ENCODE data around the gene NDUFS5.
"Not testable (repeated sequence)": the region's sequence is repeated elsewhere in the genome, so short reads cannot be mapped to it uniquely, and the experiment has no call there.

The NDUFS5 gene

DNA sequence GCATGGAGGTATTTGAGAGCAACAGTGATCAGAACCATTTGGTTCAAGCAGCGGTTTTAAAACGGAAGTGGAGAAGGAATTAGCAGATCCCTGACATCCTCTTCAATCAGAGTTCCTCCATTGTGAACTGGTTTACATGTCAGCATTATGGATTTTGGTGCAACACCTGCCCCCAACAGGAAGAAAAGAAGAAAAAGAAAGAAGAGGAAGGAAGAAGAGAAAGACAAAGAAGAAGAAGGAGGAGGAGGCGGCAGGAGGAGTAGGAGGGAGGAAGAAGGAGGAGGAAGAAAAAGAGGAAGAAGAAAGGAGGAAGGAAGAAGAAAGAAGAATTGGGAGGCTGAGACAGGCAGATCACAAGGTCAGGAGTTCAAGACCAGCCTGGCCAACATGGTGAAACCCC lies 17.4 kb downstream of the NDUFS5 start:
- Mint-ChIP-seq H3K36me3 (ENCODE audit: low read depth) (peaks cover 13% of the 10 kb centered on the region), H3K27ac (no peak overlapping the region), H3K4me3 (no peak overlapping the region), H3K9me3 (no peaks in the 10 kb centered on the region), H3K4me1 (ENCODE audit: low read depth) (peaks cover 4% of the 10 kb centered on the region), H3K27me3 (no peaks in the 10 kb centered on the region)

DNA sequence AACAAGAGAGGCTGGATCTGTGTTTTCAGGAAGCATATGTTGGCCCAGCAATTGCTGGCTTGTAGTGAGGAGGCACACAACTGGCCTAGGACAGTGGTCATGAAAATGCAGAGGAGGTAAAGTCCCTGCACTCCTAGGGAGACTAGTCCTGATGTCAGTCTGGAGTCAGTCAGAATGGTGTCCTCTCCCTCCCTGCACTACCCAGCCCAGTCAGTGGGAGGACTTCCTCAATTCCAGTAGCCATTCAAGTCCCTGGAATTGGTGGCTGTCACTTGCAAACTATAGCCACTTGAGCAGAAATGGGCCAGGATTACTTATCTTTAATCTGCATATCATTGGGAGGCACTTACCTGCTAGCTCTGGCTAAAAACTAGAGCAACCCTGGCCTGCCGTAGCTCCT lies 18.6 kb downstream of the NDUFS5 start:
- Mint-ChIP-seq H3K4me1 (ENCODE audit: low read depth) (no peaks in the 10 kb centered on the region), H3K36me3 (ENCODE audit: low read depth) (peaks cover 17% of the 10 kb centered on the region), H3K27ac (peak overlapping the region; percentile 29), H3K9me3 (no peaks in the 10 kb centered on the region), H3K27me3 (no peaks in the 10 kb centered on the region), H3K4me3 (no peak overlapping the region)

DNA sequence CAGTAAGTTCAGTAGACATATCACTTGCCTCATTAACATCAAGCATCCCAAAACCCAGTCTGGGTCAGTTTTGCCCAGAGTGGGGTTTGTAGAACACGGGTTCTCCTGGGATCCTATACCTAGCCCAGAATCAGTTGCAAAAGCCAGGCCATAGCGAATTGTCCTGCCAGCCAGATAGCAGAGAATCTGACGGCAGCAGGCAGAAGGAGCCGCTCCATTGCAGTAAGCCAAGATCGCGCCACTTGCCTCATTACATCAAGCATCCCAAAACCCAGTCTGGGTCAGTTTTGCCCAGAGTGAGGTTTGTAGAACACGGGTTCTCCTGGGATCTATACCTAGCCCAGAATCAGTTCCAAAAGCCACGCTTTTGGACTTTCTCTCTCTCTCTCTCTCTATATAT lies 19.1 kb downstream of the NDUFS5 start:
- Mint-ChIP-seq H3K36me3 (ENCODE audit: low read depth) (peaks cover 17% of the 10 kb centered on the region), H3K4me1 (ENCODE audit: low read depth) (no peaks in the 10 kb centered on the region), H3K4me3 (no peak overlapping the region)

DNA sequence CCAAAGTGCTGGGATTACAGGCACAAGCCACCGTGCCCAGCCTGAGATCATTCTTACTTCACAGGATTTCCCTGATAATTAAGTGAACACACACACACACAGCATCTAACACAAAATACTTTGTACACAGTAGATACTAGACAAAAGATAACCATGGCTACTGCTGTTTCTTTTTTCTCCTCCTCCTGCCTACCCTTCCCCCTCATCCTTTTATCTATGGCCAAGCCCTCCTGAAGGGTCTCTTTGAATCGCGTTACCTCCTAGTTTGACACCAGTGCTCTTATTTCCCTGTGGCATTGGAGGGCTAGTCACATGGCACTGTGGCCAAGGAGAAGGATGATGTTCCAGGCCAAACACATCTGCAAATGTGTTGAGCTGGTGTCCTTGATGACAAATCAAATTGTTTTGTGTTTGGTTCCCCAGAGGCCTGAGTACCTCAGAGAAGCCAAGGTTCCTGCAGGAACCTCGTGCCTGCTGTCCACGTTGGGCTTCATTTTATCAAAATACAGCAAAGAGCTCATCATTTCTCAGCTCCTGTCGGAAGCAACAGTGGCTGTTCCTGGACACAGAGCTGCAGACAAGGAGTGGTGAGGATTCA lies 20.6 kb downstream of the NDUFS5 start:
- Mint-ChIP-seq H3K36me3 (ENCODE audit: low read depth) (peaks cover 17% of the 10 kb centered on the region), H3K27ac (no peak overlapping the region), H3K4me3 (no peak overlapping the region), H3K9me3 (no peaks in the 10 kb centered on the region), H3K27me3 (no peaks in the 10 kb centered on the region), H3K4me1 (ENCODE audit: low read depth) (peaks cover 5% of the 10 kb centered on the region)

More for the DNA sequence above, 19.1 kb downstream of the NDUFS5 start:
- Mint-ChIP-seq H3K9me3 (no peaks in the 10 kb centered on the region), H3K27me3 (no peaks in the 10 kb centered on the region), H3K27ac (no peak overlapping the region)

DNA sequence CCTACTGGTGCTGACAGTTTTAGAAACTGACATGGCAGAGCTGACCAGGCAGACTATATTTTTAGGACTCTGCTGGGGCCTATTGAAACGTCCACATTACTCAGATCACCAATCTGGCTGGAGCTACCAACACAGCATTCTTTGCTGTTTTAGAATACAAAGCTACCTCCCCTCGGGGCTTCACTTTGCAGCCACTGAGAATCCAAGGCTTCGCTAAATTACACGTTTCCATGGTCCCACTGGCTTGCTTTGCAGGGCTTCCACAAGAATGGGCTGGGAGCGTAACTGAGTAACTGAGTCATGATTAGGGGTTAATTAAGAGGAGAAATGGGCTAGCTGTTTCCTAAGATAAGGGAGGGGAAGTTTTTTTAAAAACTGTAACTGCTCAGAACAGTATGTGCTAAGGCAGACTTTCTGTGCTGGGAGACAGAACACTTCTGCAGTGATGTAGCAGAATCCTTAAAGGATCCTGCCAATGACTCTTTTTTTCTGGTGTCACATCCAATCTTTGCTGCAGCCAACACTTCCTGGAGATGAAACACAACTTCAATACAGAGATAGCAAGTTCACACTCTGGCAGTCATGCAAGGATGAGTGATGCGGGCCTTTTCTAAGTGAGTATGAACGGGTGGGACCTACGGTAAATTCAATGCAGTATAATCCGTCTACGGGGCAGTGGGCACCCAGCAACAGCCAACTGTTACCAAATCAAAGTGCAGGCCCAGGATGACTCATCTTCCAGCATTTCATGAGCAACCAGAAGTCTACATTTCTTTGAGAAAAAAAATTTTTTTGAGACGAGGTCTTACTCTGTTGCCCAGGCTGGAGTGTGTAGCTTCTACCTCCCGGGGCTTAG lies 21.5 kb downstream of the NDUFS5 start:
- peaks cover 5% of the 10 kb centered on the region for H3K4me1 Mint-ChIP-seq (ENCODE audit: low read depth)
- peaks cover 15% of the 10 kb centered on the region for H3K36me3 Mint-ChIP-seq (ENCODE audit: low read depth)
- H3K27me3 Mint-ChIP-seq = no peaks in the 10 kb centered on the region
- H3K4me3 Mint-ChIP-seq = no peak overlapping the region
- H3K27ac Mint-ChIP-seq = peak overlapping the region; percentile 72
- H3K9me3 Mint-ChIP-seq = no peaks in the 10 kb centered on the region

DNA sequence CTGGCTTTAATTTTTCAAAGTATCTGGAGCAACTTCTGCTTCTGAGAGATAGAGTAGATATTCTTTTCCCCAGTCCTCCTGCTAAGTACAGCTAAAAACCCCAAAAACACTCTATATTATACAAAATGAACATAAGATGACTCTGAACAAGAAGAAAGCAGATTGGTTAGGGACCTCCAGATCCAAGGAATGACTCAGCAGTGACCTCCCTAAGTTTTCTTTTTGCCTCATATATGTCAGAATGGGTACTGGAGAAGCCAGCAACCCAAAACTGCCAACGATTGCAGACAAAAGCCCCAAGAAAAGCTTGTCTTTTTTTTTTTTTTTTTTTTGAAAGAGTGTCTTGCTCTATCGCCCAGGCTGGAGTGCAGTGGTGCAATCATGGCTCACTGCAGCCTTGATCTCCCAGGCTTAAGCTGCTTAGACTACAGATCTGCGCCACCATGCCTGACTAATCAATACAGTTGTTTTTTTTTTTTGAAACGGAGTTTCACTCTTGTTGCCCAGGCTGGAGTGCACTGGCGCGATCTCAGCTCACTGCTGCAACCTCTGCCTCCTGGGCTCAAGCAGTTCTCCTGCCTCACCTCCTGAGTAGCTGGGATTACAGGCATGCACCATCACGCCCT lies 22.7 kb downstream of the NDUFS5 start:
- Mint-ChIP-seq H3K4me1 (ENCODE audit: low read depth) (peaks cover 5% of the 10 kb centered on the region), H3K9me3 (no peaks in the 10 kb centered on the region), H3K27me3 (no peaks in the 10 kb centered on the region), H3K4me3 (no peak overlapping the region), H3K27ac (no peak overlapping the region), H3K36me3 (ENCODE audit: low read depth) (peaks cover 6% of the 10 kb centered on the region)

DNA sequence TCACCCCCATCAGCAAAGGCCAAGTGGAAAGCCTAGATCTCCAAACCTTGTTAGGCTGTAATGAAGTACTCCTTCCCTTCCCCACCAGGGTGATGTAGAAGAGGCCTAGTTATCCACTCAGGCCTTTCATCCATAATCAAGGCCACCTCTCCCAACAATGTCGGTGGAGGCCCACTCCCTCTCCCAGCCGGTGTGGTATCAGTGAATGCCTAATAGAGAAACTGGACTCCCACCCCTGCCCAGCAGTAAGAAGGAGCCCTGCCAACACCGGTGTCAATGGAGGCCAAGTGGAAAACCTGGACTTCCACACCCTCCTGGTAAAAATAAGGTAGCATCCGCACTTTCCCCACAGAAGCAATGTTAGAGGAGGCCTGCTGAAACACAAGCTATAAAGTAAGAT lies 23.9 kb downstream of the NDUFS5 start:
- Mint-ChIP-seq H3K4me1 (ENCODE audit: low read depth) (peaks cover 5% of the 10 kb centered on the region), H3K27ac (no peak overlapping the region), H3K36me3 (ENCODE audit: low read depth) (peaks cover 4% of the 10 kb centered on the region), H3K4me3 (no peak overlapping the region), H3K27me3 (no peaks in the 10 kb centered on the region), H3K9me3 (no peaks in the 10 kb centered on the region)

DNA sequence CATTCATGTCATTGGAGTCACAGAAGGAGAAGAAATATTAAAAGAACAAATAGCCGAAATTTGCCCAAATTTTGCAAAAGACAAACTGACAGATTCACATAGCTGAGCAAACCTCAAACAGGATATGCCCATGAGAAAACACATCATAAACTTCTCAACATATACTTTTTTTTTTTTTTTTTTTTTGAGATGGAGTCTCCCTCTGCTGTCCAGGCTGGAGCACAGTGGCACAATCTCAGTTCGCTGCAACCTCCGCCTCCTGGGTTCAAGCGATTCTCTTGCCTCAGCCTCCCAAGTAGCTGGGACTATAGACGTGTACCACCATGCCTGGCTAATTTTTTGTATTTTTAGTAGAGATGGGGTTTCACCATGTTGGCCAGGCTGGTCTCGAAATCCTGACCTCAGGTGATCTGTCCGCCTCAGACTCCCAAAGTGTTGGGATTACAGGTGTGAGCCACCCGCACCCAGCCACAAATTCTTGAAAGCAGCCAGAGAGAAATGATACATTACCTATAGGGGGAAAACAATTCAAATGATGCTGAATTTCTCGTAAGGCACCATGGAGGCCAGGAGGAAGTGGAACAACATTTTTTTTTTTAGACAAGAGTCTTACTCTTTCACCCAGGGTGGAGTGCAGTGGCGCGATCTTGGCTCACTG lies 25.2 kb downstream of the NDUFS5 start:
- H3K36me3 Mint-ChIP-seq (ENCODE audit: low read depth); H3K9me3 Mint-ChIP-seq; H3K4me1 Mint-ChIP-seq (ENCODE audit: low read depth); H3K27ac Mint-ChIP-seq; H3K27me3 Mint-ChIP-seq; H3K4me3 Mint-ChIP-seq: not testable (repeated sequence)

DNA sequence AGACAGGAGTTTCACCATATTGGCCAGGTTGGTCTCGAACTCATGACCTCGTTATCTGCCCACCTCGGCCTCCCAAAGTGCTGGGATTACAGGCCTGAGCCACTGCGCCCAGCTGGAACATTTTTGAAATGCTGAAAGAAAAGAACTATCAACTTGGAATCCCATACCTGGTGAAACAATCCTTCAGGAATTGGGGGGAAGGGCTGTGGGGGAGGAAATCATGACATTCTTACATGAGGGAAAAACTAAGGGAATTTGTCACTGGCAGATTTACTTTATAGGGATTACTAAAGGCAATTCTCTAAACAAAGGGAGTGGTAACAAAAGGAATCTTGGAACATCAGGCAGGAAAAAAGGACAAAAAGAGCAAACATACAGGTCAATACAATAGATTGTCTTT lies 25.8 kb downstream of the NDUFS5 start:
- H3K4me1 Mint-ChIP-seq (ENCODE audit: low read depth) = peaks cover 5% of the 10 kb centered on the region
- peaks cover 7% of the 10 kb centered on the region for H3K36me3 Mint-ChIP-seq (ENCODE audit: low read depth)
- H3K27ac Mint-ChIP-seq = no peak overlapping the region
- H3K9me3 Mint-ChIP-seq = no peaks in the 10 kb centered on the region
- no peak overlapping the region for H3K4me3 Mint-ChIP-seq
- no peaks in the 10 kb centered on the region for H3K27me3 Mint-ChIP-seq

DNA sequence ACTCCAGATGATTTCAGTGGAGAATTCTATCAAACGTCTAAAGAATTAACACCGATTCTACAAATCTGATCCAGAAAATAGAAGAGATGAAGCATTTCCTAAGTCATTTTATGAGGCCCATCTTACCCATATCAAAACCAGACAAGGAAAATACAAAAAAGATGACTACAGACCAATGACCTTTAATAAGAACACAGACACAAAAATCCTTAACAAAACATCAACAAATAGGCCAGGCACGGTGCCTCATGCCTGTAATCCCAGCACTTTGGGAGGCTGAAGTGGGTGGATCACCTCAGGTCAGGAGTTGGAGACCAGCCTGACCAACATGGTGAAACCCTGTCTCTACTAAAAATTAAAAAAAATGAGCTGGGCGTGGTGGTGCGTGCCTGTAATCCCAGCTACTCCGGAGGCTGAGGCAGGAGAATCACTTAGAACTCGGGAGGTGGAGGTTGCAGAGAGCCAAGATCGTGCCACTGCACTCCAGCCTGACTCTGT lies 29.1 kb downstream of the NDUFS5 start:
- not testable (repeated sequence) for H3K36me3 Mint-ChIP-seq (ENCODE audit: low read depth); H3K27ac Mint-ChIP-seq; H3K9me3 Mint-ChIP-seq; H3K27me3 Mint-ChIP-seq; H3K4me1 Mint-ChIP-seq (ENCODE audit: low read depth); H3K4me3 Mint-ChIP-seq

DNA sequence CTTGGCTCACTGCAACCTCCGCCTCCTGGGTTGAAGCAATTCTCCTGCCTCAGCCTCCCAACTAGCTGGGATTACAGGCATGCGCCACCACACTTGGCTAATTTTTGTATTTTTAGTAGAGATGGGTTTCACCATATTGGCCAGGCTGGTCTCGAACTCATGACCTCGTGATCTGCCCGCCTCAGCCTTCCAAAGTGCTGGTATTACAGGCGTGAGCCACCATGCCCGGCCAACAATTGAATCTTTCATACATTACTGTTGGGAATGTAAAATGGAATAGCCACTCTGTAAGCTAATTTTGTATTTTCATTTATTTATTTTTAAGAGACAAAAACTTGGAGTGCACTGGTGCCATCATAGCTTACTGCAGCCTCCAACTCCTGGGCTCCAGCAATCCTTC lies 35.4 kb downstream of the NDUFS5 start:
- not testable (repeated sequence) for H3K36me3 Mint-ChIP-seq (ENCODE audit: low read depth); H3K4me3 Mint-ChIP-seq; H3K9me3 Mint-ChIP-seq; H3K4me1 Mint-ChIP-seq (ENCODE audit: low read depth); H3K27me3 Mint-ChIP-seq; H3K27ac Mint-ChIP-seq

DNA sequence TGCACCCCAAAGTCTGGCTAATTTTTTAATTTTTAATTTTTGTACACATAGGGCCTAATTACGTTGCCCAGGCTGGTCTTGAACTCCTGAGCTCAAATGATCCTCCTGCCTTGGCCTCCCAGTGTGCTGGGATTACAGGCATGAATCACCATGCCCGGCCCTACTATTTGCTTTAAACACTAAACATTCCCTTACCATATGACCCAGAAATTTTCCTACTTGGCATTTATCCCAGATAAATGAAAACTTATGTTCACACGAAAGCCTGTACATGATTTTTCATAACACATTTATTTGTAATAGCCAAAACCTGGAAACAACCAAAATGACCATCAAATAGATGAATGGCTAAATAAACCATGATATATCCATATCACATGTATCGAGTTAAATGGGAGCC lies 35.8 kb downstream of the NDUFS5 start:
- Mint-ChIP-seq H3K27me3 (no peaks in the 10 kb centered on the region), H3K4me3 (no peak overlapping the region), H3K9me3 (no peaks in the 10 kb centered on the region), H3K27ac (no peak overlapping the region), H3K36me3 (ENCODE audit: low read depth) (no peaks in the 10 kb centered on the region), H3K4me1 (ENCODE audit: low read depth) (no peaks in the 10 kb centered on the region)

DNA sequence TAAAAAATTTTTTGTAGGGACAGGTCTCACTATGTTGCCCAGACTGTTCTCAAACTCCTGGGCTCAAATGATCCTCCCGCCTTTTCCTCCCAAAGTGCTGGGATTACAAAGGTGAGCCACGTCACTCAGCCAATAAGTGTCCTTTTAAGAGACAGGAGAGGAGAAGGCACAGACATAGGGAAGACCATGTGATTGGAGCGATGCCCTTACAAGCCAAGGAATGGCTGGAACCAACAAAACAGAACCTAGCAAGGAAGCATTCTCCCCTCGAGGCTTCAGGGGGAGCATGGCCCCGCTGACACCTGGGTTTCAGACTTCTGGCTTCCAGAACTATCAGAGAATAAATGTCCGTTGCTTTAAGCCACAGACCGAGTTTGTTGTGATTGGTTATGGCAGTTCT lies 37.0 kb downstream of the NDUFS5 start:
- Mint-ChIP-seq H3K27me3 (no peaks in the 10 kb centered on the region), H3K27ac (no peak overlapping the region), H3K36me3 (ENCODE audit: low read depth) (no peaks in the 10 kb centered on the region)

DNA sequence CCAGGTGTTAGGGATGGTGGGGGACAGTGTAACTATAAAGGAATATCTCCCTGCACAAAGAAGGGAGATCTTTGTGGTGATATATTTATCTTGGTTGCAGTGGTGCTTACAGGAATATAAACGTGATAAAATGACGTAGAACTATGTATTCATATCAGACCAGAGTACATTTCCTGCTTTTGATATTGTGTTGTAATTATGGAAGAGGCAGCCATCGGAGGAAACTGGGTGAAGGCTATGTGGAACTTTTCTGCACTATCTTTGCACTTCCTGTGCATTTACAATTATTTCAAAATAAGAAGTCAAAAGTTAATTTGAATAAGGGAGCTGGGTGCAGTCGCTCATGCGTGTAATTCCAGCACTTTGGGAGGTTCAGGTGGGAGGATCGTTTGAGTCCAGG lies 37.6 kb downstream of the NDUFS5 start:
- no peak overlapping the region for H3K4me3 Mint-ChIP-seq
- H3K4me1 Mint-ChIP-seq (ENCODE audit: low read depth) = no peaks in the 10 kb centered on the region
- no peak overlapping the region for H3K27ac Mint-ChIP-seq
- no peaks in the 10 kb centered on the region for H3K9me3 Mint-ChIP-seq
- no peaks in the 10 kb centered on the region for H3K36me3 Mint-ChIP-seq (ENCODE audit: low read depth)
- H3K27me3 Mint-ChIP-seq = no peaks in the 10 kb centered on the region

More for the DNA sequence above, 37.0 kb downstream of the NDUFS5 start:
- H3K4me1 Mint-ChIP-seq (ENCODE audit: low read depth) = no peaks in the 10 kb centered on the region
- H3K4me3 Mint-ChIP-seq = no peak overlapping the region
- no peaks in the 10 kb centered on the region for H3K9me3 Mint-ChIP-seq

DNA sequence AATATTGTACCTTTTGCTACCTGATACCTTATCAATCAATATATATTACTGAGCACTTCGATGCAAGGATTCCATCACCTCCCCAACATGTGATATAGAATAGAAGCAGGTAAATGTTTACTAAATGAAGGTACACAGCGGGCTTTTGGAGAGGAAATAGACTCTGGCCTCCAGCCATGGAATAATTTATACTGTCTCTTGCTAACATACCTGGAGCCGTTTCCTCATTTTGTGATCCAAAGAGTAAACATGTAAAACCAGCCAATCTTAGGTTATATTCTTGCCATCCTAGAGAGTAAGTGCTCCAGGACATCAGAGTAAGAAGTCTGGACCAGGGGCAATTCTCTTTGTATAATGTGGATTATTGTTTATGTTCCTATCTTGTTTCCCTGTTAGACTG lies 39.4 kb downstream of the NDUFS5 start:
- Mint-ChIP-seq H3K9me3 (no peaks in the 10 kb centered on the region), H3K27ac (no peak overlapping the region), H3K36me3 (ENCODE audit: low read depth) (no peaks in the 10 kb centered on the region), H3K4me1 (ENCODE audit: low read depth) (no peaks in the 10 kb centered on the region), H3K4me3 (no peak overlapping the region), H3K27me3 (no peaks in the 10 kb centered on the region)

Measured in stimulated activated naive CD8-positive, alpha-beta T cell treated with anti-CD3 and anti-CD28 coated beads, Interleukin-15, Interleukin-2, amounts not matched to agents 100 ng/mL and 50 ng/mL, for 24 hours (primary cell).